GM12873 (cell line): Measurements from ENCODE around the gene PAK4.

Source experiments
- TF ChIP-seq, protein P1 (sequence below): IDR thresholded peaks from 2 replicates; pipeline ENCODE4 v1.5.1; 2012; ENCODE audit warnings: low read depth, mild to moderate bottlenecking, moderate library complexity, low read length, control low read depth; ENCODE audit not compliant: insufficient read depth; ENCODE audit errors: missing control alignments

The PAK4 gene

DNA sequence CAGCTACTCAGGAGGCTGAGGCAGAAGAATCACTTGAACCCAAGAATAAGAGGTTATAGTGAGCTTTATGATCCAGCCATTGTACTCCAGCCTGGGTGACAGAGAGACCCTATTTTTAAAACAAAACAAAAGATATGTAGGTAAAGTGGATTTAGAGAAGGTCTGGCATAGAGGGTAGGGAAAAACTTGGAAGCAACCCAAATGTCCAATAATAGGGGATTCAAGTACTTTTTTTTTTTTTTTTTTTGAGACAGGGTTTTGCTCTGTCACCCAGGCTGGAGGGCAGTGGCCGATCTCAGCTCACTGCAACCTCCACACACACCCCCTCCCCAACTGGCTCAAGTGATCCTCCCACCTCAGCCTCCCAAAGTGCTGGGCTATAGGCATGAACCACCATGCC, 5.8 kb upstream of the PAK4 start:
- TF ChIP-seq, protein P1, sequence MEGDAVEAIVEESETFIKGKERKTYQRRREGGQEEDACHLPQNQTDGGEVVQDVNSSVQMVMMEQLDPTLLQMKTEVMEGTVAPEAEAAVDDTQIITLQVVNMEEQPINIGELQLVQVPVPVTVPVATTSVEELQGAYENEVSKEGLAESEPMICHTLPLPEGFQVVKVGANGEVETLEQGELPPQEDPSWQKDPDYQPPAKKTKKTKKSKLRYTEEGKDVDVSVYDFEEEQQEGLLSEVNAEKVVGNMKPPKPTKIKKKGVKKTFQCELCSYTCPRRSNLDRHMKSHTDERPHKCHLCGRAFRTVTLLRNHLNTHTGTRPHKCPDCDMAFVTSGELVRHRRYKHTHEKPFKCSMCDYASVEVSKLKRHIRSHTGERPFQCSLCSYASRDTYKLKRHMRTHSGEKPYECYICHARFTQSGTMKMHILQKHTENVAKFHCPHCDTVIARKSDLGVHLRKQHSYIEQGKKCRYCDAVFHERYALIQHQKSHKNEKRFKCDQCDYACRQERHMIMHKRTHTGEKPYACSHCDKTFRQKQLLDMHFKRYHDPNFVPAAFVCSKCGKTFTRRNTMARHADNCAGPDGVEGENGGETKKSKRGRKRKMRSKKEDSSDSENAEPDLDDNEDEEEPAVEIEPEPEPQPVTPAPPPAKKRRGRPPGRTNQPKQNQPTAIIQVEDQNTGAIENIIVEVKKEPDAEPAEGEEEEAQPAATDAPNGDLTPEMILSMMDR, result no peak

DNA sequence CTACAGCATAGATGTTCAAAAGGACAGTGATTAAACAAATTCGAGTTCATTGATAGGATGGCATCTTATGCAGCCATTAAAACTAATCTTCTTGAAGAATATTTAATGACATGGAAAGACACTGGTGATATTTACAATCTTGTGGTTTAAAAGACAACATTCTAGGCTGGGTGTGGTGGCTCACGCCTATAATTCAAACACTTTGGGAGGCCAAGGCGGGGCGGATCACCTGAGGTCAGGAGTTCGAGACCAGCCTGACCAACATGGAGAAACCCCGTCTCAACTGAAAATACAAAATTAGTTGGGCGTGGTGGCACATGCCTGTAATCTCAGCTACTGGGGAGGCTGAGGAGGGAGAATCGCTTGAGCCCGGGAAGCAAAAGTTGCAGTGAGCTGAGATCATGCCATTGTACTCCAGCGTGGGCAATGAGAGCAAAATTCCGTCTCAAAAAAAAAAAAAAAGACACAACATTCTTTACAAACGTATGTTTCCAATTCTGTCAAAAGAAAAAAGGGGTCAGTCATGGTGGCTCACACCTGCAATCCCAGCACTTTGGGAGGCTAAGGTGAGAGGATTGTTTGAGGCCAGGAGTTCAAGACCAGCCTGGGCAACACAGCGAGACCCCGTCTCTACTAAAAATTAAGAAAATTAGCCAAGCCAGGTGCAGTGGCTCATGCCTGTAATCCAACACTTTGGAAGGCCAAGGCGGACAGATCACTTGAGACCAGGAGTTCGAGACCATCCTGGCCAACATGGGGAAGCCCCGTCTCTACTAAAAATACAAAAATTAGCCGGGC, 2.5 kb upstream of the PAK4 start:
- TF ChIP-seq, protein P1, result no peak

DNA sequence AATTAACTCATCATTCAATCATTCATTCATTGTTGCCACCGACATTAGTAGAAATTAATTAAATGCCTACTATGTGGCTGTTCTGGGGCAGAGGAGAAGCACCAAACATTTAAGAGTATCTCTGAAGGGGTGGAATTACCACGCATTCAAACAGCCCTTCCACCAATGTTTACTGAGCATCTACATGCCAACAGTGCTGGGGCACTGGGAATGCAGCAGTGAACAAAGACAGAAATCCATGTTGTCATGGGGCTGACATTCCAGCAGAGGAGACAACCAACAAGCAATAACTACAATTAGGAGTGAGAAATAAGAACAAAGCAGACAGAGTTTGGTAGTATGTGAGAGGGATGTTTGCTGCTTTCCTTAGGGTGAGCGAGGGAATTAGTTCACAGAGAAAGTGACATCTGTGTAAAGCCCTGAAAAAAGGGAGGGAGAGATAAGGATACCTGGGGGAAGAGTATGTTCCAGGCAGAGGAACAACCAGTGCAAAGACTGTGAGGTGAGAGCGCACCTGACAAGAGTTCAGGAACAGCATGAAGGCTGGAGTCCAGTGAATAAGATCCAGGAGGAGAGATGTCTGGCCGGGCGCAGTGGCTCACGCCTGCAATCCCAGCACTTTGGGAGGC, 1.3 kb upstream of the PAK4 start:
- TF ChIP-seq, protein P1, result no peak

DNA sequence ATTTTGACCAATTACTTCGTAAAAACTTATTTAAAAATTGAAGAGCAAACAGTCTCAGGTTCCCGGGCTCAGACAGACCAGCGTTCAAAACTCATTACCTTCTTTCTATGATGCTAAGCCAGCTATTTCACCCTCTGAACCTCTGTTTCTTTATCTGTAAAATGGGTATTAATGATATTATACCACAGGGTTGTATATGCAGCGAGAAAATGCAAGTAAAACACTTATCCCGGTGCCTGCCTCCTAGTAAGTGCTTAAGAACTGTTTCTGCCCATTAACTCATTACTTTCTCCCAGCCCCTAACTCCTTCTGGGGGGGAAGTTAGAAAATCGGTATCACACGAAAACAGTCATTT, 410 bp upstream of the PAK4 start:
- TF ChIP-seq, protein P1, result no peak

DNA sequence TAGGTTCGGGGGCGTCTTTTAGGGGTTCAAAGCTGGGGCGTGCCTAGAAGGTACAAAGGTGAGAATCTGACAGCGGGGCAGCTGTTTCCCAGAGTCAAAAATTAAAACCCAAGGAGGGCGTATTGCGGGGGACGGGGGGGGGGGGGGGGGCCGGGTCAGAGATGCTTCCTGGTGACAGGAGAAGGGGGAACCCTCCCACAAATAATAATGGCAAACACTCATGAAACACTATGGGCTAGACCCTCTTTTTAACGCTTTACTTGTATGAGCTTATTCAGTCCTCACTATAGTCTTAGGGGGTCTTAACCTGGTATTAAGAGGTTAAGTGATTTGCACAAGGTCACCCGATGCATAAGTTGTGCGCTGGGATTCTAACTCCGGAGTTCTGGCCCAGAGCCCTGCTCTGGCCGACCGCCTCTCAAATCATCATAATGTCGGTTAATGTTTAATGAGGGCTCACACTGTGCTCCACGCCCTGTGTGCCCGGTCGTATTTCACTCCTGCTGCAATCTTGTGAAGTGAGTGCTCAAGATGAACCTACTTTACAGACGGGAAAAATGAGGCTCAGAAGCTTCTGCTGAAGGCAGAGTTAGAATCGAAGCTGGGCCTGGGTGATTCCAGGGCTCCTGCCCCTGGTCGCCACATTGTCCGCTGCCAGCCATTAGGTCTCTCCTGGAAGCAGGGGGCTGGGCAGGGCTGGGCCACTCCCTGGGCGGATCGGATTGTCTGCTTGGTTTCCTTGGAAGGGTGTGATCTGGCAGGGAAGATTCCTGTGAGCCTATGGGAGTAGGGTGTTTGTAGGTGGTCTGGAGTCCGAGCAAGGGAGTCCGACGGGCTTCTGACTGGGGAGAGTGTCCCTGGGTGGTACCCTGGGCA, 964 bp downstream of the PAK4 start:
- TF ChIP-seq, protein P1, result no peak

DNA sequence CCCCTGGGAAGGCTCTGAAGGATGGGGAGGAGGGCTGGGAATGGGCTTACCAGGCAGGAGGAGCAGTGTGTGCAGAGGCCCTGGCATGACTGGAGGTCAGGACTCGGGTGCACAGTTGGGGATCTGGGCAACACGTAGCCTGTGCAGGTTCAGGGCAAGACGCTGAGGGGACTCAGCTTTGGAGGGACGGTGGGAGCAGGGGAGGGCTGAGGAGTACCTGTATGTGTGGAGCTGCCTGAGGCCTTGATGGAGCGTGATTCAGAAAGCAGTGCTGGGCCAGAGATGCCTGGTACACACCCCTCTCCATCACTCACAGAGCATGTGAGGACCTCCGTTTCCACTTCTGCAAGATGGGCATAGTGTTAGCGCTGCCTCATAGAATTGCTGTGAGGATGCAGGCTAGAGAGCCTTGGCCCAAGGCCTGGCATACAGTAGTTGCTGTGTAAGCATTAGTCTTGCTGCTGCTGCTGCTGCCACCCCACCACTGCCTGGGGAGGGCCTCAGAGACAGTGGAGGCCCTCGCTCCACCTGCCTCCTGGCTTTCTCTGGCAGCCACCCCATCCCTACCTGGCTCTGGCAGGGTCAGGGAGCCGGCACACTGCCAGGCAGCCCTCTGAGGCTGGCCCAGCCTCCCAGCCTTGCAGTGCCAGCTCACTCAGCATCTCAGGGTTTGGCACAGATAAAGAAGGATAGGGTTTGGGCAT, 2.4 kb downstream of the PAK4 start:
- TF ChIP-seq, protein P1, result no peak
